ENCODE measurements around the gene LCP2.
"Not testable (repeated sequence)": the region's sequence is repeated elsewhere in the genome, so short reads cannot be mapped to it uniquely, and the experiment has no call there.

The LCP2 gene

GRCh38 chr5:170249355-170249754 lies 48.2 kb downstream of the LCP2 start:
- no peak overlapping the region for H3K4me3 ChIP-seq (ENCODE audit: low read depth, low read length)
- DNase-seq = no peak
- no peak overlapping the region for H3K27ac ChIP-seq
- TF ChIP-seq, protein P1, sequence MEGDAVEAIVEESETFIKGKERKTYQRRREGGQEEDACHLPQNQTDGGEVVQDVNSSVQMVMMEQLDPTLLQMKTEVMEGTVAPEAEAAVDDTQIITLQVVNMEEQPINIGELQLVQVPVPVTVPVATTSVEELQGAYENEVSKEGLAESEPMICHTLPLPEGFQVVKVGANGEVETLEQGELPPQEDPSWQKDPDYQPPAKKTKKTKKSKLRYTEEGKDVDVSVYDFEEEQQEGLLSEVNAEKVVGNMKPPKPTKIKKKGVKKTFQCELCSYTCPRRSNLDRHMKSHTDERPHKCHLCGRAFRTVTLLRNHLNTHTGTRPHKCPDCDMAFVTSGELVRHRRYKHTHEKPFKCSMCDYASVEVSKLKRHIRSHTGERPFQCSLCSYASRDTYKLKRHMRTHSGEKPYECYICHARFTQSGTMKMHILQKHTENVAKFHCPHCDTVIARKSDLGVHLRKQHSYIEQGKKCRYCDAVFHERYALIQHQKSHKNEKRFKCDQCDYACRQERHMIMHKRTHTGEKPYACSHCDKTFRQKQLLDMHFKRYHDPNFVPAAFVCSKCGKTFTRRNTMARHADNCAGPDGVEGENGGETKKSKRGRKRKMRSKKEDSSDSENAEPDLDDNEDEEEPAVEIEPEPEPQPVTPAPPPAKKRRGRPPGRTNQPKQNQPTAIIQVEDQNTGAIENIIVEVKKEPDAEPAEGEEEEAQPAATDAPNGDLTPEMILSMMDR (IDR thresholded peaks at IDR 0.05; ENCODE audit: low read depth, low read length) = no peak
- H3K36me3 ChIP-seq = no peaks in the 10 kb centered on the region
- peaks cover 71% of the 10 kb centered on the region for H3K27me3 ChIP-seq (ENCODE audit: insufficient read depth, low read depth, severe bottlenecking)
- H3K9me3 ChIP-seq (ENCODE audit: severe bottlenecking) = no peaks in the 10 kb centered on the region

DNA sequence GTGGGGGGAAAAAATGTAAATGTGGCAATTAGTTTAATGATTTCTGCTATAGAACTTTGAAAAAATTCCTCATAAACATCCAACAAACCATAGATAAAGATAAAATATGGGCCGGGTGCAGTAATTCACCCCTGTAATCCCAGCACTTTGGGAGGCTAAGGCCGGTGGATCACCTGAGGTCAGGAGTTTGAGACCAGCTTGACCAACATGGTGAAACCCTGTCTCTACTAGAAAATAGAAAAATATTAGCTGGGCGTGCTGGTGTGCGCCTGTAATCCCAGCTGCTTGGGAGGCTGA lies 48.7 kb downstream of the LCP2 start:
- H3K36me3 ChIP-seq = not testable (repeated sequence)

GRCh38 chr5:170248172-170248930 lies 49.2 kb downstream of the LCP2 start:
- Histone ChIP-seq H3K9me3 (ENCODE audit: severe bottlenecking) (no peaks in the 10 kb centered on the region), H3K4me3 (ENCODE audit: low read depth, low read length) (no peak overlapping the region), H3K27ac (no peak overlapping the region), H3K27me3 (ENCODE audit: insufficient read depth, low read depth, severe bottlenecking) (peaks cover 62% of the 10 kb centered on the region), H3K36me3 (no peaks in the 10 kb centered on the region)
- no peak for DNase-seq
- TF ChIP-seq, protein P1 (IDR thresholded peaks at IDR 0.05; ENCODE audit: low read depth, low read length) = no peak

More for the DNA sequence above, 48.7 kb downstream of the LCP2 start:
- H3K27ac ChIP-seq; DNase-seq; H3K9me3 ChIP-seq (ENCODE audit: severe bottlenecking); H3K4me3 ChIP-seq (ENCODE audit: low read depth, low read length): not testable (repeated sequence)
- H3K27me3 ChIP-seq (ENCODE audit: insufficient read depth, low read depth, severe bottlenecking) = peaks cover 68% of the 10 kb centered on the region

GRCh38 chr5:170247363-170247762 lies 50.2 kb downstream of the LCP2 start:
- H3K27ac ChIP-seq = no peak overlapping the region
- H3K27me3 ChIP-seq (ENCODE audit: insufficient read depth, low read depth, severe bottlenecking) = peaks cover 53% of the 10 kb centered on the region
- no peaks in the 10 kb centered on the region for H3K36me3 ChIP-seq
- TF ChIP-seq, protein P1 (IDR thresholded peaks at IDR 0.05; ENCODE audit: low read depth, low read length) = no peak
- no peak for DNase-seq
- no peaks in the 10 kb centered on the region for H3K9me3 ChIP-seq (ENCODE audit: severe bottlenecking)
- no peak overlapping the region for H3K4me3 ChIP-seq (ENCODE audit: low read depth, low read length)

DNA sequence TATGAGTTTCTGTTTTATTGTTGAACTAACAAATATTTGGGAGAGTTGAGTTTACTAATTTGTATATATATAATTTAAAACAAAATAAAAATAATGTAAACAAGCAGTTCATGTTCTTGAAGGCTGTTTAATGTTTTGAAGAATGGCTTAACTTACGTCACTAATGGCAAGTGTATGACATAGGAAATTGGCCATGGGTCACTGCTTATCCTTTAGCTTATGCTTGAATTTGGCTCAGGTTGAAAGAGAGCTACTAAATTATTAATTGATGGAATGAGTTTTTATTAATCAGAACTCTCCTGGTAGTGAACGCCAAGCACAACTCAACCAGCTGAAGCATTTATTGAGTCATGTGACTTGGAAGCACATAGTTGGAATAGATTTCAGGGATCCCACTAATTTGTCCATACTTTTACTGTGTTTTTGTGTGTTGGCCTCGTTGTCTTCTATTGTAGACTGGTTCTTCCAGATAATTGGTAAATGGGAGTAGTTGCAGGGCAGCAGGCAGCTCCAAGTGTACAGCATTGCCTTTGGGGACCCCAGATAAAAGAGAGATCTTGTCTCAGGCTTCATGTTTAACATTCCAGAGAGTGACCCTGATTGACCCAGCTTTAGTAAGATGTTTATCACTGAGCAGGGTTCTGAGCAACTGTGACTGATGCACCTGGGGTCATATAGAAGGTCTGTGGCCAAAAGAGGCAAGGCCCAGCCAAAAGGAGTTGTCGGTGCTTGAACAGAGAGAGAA lies 51.3 kb downstream of the LCP2 start:
- no peak for DNase-seq
- TF ChIP-seq, protein P1 (IDR thresholded peaks at IDR 0.05; ENCODE audit: low read depth, low read length) = no peak
- Histone ChIP-seq H3K27me3 (ENCODE audit: insufficient read depth, low read depth, severe bottlenecking) (peaks cover 42% of the 10 kb centered on the region), H3K9me3 (ENCODE audit: severe bottlenecking) (no peaks in the 10 kb centered on the region), H3K4me3 (ENCODE audit: low read depth, low read length) (no peak overlapping the region), H3K27ac (no peak overlapping the region), H3K36me3 (no peaks in the 10 kb centered on the region)

DNA sequence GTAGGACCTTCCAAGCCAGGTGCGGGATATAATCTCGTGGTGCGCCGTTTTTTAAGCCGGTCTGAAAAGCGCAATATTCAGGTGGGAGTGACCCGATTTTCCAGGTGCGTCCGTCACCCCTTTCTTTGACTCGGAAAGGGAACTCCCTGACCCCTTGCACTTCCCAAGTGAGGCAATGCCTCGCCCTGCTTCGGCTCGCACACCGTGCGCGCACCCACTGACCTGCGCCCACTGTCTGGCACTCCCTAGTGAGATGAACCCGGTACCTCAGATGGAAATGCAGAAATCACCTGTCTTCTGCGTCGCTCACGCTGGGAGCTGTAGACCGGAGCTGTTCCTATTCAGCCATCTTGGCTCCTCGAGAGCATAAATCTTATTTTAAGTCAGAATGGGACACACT lies 52.1 kb downstream of the LCP2 start:
- DNase-seq; H3K27ac ChIP-seq; H3K36me3 ChIP-seq; H3K9me3 ChIP-seq (ENCODE audit: severe bottlenecking); H3K4me3 ChIP-seq (ENCODE audit: low read depth, low read length): not testable (repeated sequence)
- peaks cover 35% of the 10 kb centered on the region for H3K27me3 ChIP-seq (ENCODE audit: insufficient read depth, low read depth, severe bottlenecking)
